GM13977 (cell line): ENCODE data around the gene ZBTB46.
"Not testable (repeated sequence)": the region's sequence is repeated elsewhere in the genome, so short reads cannot be mapped to it uniquely, and the experiment has no call there.

Experiments used
- DNase-seq: peaks from one replicate; pipeline ENCODE4 v3.0.0; 2012; ENCODE audit warnings: low spot score
- in situ Hi-C: fragments of 300-500 bp; cut with MboI; formaldehyde crosslinking; loops from one replicate; pipeline ENCODE4 v1.12.0; 2022; ENCODE audit warnings: low sequenced_read_pairs, low pct_unique_long_range_greater_than_20kb, mixed read lengths, inconsistent platforms; ENCODE audit not compliant: unreplicated experiment
- TF ChIP-seq, protein P1 (sequence below): IDR thresholded peaks from 2 replicates; pipeline ENCODE4 v1.5.1; 2012; ENCODE audit warnings: mild to moderate bottlenecking, control low read depth; ENCODE audit not compliant: insufficient read depth; ENCODE audit errors: extremely low read depth, missing control alignments

Gene ZBTB46

DNA sequence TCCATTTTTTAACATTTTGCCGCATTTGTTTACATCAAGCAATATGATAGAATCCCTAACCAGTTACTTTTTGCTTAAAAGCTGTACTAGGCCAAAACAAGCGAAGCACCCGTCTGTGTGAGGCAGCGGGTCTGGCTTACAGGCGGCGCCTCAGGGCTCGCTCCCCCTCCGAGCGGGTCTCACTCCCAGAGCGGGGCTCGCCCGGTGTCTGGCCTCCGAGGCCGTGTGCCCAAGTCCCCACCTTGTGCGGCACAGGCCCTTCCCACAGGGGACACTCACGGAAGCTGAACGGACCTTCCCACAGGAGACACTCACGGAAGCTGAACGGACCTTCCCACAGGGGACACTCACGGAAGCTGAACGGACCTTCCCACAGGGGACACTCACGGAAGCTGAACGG is 23.4 kb downstream of the ZBTB46 start:
- DNase-seq, result no peak
- TF ChIP-seq, protein P1, sequence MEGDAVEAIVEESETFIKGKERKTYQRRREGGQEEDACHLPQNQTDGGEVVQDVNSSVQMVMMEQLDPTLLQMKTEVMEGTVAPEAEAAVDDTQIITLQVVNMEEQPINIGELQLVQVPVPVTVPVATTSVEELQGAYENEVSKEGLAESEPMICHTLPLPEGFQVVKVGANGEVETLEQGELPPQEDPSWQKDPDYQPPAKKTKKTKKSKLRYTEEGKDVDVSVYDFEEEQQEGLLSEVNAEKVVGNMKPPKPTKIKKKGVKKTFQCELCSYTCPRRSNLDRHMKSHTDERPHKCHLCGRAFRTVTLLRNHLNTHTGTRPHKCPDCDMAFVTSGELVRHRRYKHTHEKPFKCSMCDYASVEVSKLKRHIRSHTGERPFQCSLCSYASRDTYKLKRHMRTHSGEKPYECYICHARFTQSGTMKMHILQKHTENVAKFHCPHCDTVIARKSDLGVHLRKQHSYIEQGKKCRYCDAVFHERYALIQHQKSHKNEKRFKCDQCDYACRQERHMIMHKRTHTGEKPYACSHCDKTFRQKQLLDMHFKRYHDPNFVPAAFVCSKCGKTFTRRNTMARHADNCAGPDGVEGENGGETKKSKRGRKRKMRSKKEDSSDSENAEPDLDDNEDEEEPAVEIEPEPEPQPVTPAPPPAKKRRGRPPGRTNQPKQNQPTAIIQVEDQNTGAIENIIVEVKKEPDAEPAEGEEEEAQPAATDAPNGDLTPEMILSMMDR, result no peak
- in situ Hi-C loops, result no loop called here

DNA sequence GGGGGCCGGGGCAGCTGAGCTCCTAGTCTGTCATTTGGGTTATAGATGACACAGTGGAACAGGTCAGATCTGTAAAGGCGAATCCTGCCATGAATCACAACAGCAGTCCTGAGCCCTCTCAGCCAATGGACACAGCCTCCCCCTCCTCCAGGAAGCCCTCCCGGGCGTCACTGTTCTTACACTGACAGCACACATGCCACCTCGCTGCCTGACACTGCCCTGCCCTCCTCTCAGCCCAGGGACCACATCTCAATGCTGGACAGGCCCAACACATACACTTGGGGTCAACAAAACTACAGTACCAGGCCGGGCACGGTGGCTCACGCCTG is 26.8 kb downstream of the ZBTB46 start:
- no peak for DNase-seq
- TF ChIP-seq, protein P1, result no peak
- in situ Hi-C loops, result no loop called here

DNA sequence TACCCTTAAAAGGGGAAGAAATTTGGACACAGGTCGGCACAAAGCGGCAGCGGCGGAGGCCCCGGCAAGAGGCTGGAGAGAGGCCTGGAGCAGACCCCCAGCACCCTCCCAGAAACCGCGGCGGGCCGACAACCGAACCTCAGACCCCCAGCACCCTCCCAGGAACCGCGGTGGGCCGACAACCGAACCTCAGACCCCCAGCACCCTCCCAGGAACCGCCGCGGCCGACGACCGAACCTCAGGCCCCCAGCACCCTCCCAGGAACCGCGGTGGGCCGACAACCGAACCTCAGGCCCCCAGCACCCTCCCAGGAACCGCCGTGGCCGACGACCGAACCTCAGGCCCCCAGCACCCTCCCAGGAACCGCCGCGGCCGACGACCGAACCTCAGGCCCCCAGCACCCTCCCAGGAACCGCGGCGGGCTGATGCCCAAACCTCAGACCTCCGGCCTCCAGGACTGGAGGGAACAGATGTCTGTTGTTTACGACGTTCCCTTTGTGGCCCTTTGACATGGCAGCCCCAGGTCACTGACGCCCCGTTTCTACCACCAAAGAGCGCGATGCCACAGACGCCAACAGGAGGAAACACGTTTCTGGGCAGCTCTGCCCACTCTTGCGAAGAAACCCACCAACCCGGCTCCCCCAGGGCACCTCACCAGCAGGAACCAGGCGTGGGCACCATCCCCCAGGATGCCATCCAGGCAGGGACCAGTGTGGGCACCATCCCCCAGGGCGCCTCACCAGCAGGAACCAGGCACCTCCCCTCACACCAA is 28.4 kb downstream of the ZBTB46 start:
- in situ Hi-C loops, result no loop called here
- TF ChIP-seq, protein P1, result no peak
- no peak for DNase-seq

DNA sequence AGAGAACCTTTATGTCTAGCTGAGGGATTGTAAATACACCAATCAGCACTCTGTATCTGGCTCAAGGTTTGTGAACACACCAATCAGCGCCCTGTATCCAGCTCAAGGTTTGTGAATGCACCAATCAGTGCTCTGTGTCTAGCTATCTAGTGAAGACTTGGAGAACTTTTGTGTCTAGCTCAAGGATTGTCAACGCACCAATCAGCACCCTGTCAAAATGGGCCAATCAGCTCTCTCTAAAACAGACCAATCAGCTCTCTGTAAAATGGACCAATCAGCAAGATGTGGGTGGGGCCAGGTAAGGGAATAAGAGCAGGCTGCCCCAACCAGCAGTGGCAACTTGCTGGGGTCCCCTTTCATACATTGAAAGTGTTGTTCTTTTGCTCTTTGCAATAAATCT is 29.9 kb downstream of the ZBTB46 start:
- in situ Hi-C loops, DNase-seq: not testable (repeated sequence)

DNA sequence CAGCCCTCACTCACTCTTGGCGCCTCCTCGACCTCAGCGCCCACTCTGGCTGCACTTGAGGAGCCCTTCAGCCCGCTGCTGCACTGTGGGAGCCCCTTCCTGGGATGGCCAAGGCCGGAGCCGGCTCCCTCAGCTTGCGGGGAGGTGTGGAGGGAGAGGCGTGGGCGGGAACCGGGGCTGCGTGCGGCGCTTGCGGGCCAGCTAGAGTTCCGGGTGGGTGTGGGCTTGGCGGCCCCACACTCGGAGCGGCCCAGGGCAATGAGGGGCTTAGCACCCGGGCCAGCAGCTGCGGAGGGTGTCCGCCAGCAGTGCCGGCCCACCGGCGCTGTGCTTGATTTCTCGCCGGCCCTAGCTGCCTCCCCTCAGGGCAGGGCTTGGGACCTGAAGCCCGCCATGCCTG is 30.7 kb downstream of the ZBTB46 start:
- in situ Hi-C loops, DNase-seq: not testable (repeated sequence)

DNA sequence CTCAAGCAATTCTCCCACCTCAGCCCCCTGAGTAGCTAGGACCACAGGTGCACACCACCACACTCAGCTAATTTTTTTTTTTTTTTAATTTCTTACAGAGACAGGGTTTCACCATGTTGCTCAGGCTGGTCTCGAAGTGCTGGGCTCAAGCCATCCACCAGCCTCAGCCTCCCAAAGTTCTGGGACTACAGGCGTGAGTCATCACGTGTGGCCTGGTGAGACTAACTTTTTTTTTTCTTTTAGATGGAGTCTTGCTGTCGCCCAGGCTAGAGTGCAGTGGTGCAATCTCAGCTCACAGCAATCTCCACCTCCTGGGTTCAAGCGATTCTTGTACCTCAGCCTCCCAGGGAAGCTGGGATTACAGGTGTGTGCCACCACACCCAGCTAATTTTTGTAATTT is 31.9 kb downstream of the ZBTB46 start:
- in situ Hi-C loops, DNase-seq: not testable (repeated sequence)

DNA sequence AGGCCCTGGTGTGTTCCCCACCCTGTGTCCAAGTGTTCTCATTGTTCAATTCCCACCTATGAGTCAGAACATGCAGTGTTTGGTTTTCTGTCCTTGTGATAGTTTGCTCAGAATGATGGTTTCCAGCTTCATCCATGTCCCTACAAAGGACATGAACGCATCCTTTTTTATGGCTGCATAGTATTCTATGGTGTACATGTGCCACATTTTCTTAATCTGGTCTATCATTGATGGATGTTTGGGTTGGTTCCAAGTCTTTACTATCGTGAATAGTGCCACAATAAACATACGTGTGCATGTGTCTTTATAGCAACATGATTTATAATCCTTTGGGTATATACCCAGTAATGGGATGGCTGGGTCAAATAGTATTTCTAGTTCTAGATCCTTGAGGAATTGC is 33.9 kb downstream of the ZBTB46 start:
- in situ Hi-C loops, result not testable (repeated sequence)

DNA sequence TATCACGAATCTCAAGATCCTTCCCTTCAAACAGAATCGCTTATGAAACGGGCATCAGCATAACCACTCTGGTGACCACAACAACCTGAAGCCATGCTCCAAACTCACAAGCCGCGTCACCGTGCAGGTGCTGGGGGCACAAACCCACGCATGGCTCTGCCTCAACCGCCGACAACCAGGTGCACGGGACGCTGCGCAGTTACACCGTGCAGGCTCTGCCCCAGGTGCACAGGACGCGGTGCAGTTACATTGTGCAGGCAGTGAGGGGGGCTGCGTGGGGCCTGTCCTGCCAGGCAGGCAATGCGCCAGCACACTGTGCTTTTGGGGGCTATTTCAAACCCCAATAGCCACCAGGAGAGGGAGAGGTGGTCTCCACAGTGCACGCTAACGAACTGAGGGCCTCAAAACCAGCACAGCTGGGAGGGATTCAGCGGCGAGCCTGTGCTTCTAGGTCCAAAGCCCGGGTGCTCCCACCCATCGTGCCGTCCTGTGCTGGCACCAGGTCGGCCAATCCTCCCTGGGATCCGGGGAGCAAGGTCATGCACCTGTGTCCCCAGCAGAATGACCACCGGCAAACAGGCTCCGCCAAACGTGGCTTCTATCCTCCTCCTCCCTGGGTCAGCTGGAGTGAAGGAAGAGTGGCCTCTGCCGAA is 35.8 kb downstream of the ZBTB46 start:
- in situ Hi-C loops, result no loop called here
- no peak for DNase-seq
- TF ChIP-seq, protein P1, result no peak

More for the DNA sequence above, 33.9 kb downstream of the ZBTB46 start:
- DNase-seq, result not testable (repeated sequence)

DNA sequence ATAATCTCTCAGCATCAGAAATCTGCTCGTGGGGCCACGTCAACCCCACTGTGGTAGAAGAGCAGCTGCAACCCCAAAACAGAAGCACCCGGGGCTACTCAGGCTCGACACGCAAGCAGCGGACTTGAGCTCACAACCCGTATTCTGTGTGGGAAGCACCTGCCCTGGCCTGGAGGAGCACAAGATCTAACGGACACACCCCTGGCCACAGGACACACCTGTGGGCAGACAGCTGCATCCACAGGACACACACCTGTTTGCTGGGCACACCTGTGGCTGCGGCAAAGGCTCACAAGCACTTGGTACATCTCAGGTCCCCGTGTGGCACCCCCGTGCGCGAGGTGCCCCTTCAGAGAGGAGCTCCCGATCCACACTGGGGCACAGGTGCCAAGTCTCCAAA is 36.5 kb downstream of the ZBTB46 start:
- in situ Hi-C loops, result no loop called here

More for the DNA sequence above, 36.5 kb downstream of the ZBTB46 start:
- DNase-seq, result no peak
- TF ChIP-seq, protein P1, result no peak
